HG02884 (cell line): ENCODE measurements around the gene EEIG2.
"Not testable (repeated sequence)": the region's sequence is repeated elsewhere in the genome, so short reads cannot be mapped to it uniquely, and the experiment has no call there.

ENCODE experiments used
- ATAC-seq: cut with Tn5 transposase; IDR thresholded peaks from one replicate; pipeline ENCODE4 v1.9.1; 2021; ENCODE audit warnings: mild to moderate bottlenecking, moderate library complexity; ENCODE audit not compliant: unreplicated experiment

The EEIG2 gene

GRCh38 chr1:108559215-108560186, at the start of gene EEIG2:
TSS of gene EEIG2 (plus strand) at chr1:108560100. CDS start at chr1:108560429, 329 bp downstream.
- ATAC-seq, result peak; percentile 56

GRCh38 chr1:108511764-108512163, 48.1 kb upstream of the EEIG2 start:
- no peak for ATAC-seq

- ATAC-seq, result no peak
Observed at GRCh38 chr1:108512239-108513043, 47.5 kb upstream of the EEIG2 start.

- no peak for ATAC-seq
Observed at GRCh38 chr1:108513044-108513415, 46.9 kb upstream of the EEIG2 start.

- ATAC-seq, result not testable (repeated sequence)
Observed at GRCh38 chr1:108513914-108514313, 46.0 kb upstream of the EEIG2 start.

GRCh38 chr1:108517301-108517897, 42.5 kb upstream of the EEIG2 start:
- not testable (repeated sequence) for ATAC-seq

GRCh38 chr1:108521990-108522393, 37.9 kb upstream of the EEIG2 start:
- ATAC-seq, result no peak

- ATAC-seq, result no peak
Observed at GRCh38 chr1:108523829-108524228, 36.1 kb upstream of the EEIG2 start.

GRCh38 chr1:108524676-108525075, 35.2 kb upstream of the EEIG2 start:
- ATAC-seq, result no peak

GRCh38 chr1:108527135-108527534, 32.8 kb upstream of the EEIG2 start:
- no peak for ATAC-seq

GRCh38 chr1:108527837-108528236, 32.1 kb upstream of the EEIG2 start:
- no peak for ATAC-seq

GRCh38 chr1:108531444-108531843, 28.5 kb upstream of the EEIG2 start:
- no peak for ATAC-seq

- ATAC-seq, result no peak
Observed at GRCh38 chr1:108532730-108533129, 27.2 kb upstream of the EEIG2 start.

- ATAC-seq, result peak; percentile 69
Observed at GRCh38 chr1:108533351-108534083, 26.4 kb upstream of the EEIG2 start.

GRCh38 chr1:108534759-108535158, 25.1 kb upstream of the EEIG2 start:
- no peak for ATAC-seq

GRCh38 chr1:108535315-108535897, 24.5 kb upstream of the EEIG2 start:
- ATAC-seq, result not testable (repeated sequence)

GRCh38 chr1:108536021-108536420, 23.9 kb upstream of the EEIG2 start:
- ATAC-seq, result not testable (repeated sequence)

- not testable (repeated sequence) for ATAC-seq
Observed at GRCh38 chr1:108536791-108537190, 23.1 kb upstream of the EEIG2 start.

- no peak for ATAC-seq
Observed at GRCh38 chr1:108537976-108538375, 21.9 kb upstream of the EEIG2 start.

GRCh38 chr1:108540977-108541376, 18.9 kb upstream of the EEIG2 start:
- no peak for ATAC-seq
